Suprapubic skin (tissue), 4 donors: ENCODE results near the gene SMDT1.

ENCODE experiments used
- EP300 ChIP-seq: sonication (generic); formaldehyde crosslinking; IDR thresholded peaks from one replicate; pipeline ENCODE4 v1.6.1; 2017; ENCODE audit warnings: antibody characterized with exemption
- POLR2A ChIP-seq, 2 donors: fragments of 450-650 bp; IDR thresholded peaks; one replicate each; pipeline ENCODE4 v1.6.1; 2017; ENCODE audit warnings: antibody characterized with exemption in 2 of 2, mild to moderate bottlenecking in 2 of 2, moderate library complexity in 2 of 2
- POLR2AphosphoS5 ChIP-seq, 3 donors: sonication (generic); formaldehyde crosslinking; IDR thresholded peaks; one replicate each; pipeline ENCODE4 v1.6.1; 2017; ENCODE audit warnings: antibody characterized with exemption in 3 of 3
- TF ChIP-seq, protein P1 (sequence below), 2 donors: fragments of 200-600 bp in 1 of 2; fragments of 450-650 bp in 1 of 2; sonication (generic) in 1 of 2; IDR thresholded peaks; one replicate each; pipeline ENCODE4 v1.5.1; 2016 to 2019; ENCODE audit warnings: antibody characterized with exemption in 2 of 2, mild to moderate bottlenecking in 1 of 2, moderate library complexity in 1 of 2

DNA sequence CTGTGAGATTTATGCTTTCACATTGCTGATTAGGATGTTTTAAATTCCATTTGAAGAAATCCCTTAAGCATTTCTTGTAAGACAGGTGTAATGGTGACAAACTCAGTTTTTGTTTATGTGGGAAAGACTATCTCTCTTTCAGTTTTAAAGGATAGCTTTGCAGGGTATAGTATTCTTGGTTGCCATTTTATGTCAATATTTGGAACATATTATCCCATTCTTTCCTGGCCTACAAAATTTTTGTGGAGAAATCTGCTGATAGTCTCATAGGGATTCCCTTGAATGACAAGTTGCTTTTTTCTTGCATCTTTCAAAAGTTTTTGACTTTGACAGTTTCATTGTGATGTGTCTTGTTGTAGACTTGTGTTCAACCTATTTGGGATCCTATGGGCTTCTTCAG is 37.7 kb upstream of the SMDT1 start:
- TF ChIP-seq, protein P1, sequence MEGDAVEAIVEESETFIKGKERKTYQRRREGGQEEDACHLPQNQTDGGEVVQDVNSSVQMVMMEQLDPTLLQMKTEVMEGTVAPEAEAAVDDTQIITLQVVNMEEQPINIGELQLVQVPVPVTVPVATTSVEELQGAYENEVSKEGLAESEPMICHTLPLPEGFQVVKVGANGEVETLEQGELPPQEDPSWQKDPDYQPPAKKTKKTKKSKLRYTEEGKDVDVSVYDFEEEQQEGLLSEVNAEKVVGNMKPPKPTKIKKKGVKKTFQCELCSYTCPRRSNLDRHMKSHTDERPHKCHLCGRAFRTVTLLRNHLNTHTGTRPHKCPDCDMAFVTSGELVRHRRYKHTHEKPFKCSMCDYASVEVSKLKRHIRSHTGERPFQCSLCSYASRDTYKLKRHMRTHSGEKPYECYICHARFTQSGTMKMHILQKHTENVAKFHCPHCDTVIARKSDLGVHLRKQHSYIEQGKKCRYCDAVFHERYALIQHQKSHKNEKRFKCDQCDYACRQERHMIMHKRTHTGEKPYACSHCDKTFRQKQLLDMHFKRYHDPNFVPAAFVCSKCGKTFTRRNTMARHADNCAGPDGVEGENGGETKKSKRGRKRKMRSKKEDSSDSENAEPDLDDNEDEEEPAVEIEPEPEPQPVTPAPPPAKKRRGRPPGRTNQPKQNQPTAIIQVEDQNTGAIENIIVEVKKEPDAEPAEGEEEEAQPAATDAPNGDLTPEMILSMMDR (IDR thresholded peaks at IDR 0.05): no peak
- TF ChIP-seq EP300: no peak
- no peak for TF ChIP-seq POLR2A (IDR thresholded peaks at IDR 0.05)
- no peak for TF ChIP-seq POLR2AphosphoS5 (IDR thresholded peaks at IDR 0.05)
